22Rv1 (cell line): ENCODE measurements around the gene AKT3.

Experiments used
- CTCF ChIP-seq: fragments of 450-650 bp; IDR thresholded peaks from 2 replicates; pipeline ENCODE4 v1.5.1; 2017; ENCODE audit warnings: mild to moderate bottlenecking
- ZFX ChIP-seq: fragments of 450-650 bp; IDR thresholded peaks from 2 replicates; pipeline ENCODE4 v1.6.1; 2017; ENCODE audit warnings: antibody characterized with exemption, borderline replicate concordance

GRCh38 chr1:243710467-243710866 lies 139.6 kb downstream of the AKT3 start:
- no peak for TF ChIP-seq CTCF
- TF ChIP-seq ZFX = no peak
